SJCRH30 (cell line): ENCODE measurements around the gene GPRC5B. TPM values are rescaled to one million over a fixed set of nuclear protein-coding genes. Genes with fewer than 3 reads are reported as not detected.

Experiments
- DNase-seq, 2 experiments: peaks; one replicate each; pipeline ENCODE4 v3.0.0-alpha.2; 2015 to 2020
- H3K27ac ChIP-seq: fragments of 250-450 bp; sonication (Bioruptor Pico); 2 replicates; pipeline ENCODE4 v1.5.1; 2020; ENCODE audit warnings: mild to moderate bottlenecking, moderate library complexity
- H3K27me3 ChIP-seq: fragments of 250-450 bp; sonication (Bioruptor Pico); 2 replicates; pipeline ENCODE4 v1.5.1; 2020; ENCODE audit warnings: mild to moderate bottlenecking, moderate library complexity
- H3K36me3 ChIP-seq: fragments of 250-450 bp; sonication (Bioruptor Pico); 2 replicates; pipeline ENCODE4 v1.5.1; 2020; ENCODE audit warnings: mild to moderate bottlenecking, moderate library complexity
- H3K4me1 ChIP-seq: fragments of 250-450 bp; sonication (Bioruptor Pico); 2 replicates; pipeline ENCODE4 v1.5.1; 2020; ENCODE audit warnings: mild to moderate bottlenecking, moderate library complexity
- H3K4me3 ChIP-seq: fragments of 250-450 bp; sonication (Bioruptor Pico); 2 replicates; pipeline ENCODE4 v1.5.1; 2020; ENCODE audit warnings: mild to moderate bottlenecking, moderate library complexity
- H3K9me3 ChIP-seq: fragments of 250-450 bp; sonication (Bioruptor Pico); replicated peaks from 2 replicates; pipeline ENCODE4 v1.5.1; 2020; ENCODE audit warnings: mild to moderate bottlenecking, moderate library complexity
- total RNA-seq: library from RNA; depleted of rRNA; stranded (reverse); fragments of >200 nt; shearing (Covaris generic); gene quantifications from 2 replicates; pipeline ENCODE4 v1.2.3, GENCODE V29; 2014; rRNA removed

GPRC5B gene
- total RNA-seq, 1 experiment from 2014 or later = 7.8 TPM

- peaks cover 7% of the 10 kb centered on the region for H3K9me3 ChIP-seq
- peak; percentile 15 to 22 for DNase-seq
- H3K36me3 ChIP-seq = no peaks in the 10 kb centered on the region
- no peak overlapping the region for H3K27ac ChIP-seq
- H3K27me3 ChIP-seq = no peaks in the 10 kb centered on the region
- H3K4me1 ChIP-seq = peaks cover 18% of the 10 kb centered on the region
- H3K4me3 ChIP-seq = no peak overlapping the region
Measured at GRCh38 chr16:19809121-19809635, 75.5 kb downstream of the GPRC5B start.

- Histone ChIP-seq H3K27ac (no peak overlapping the region), H3K9me3 (peaks cover 7% of the 10 kb centered on the region), H3K4me1 (peaks cover 18% of the 10 kb centered on the region), H3K36me3 (no peaks in the 10 kb centered on the region), H3K27me3 (no peaks in the 10 kb centered on the region), H3K4me3 (no peak overlapping the region)
- no peak for DNase-seq
Measured at GRCh38 chr16:19808061-19808641, 76.5 kb downstream of the GPRC5B start.

Other genes starting within 250 kb of the GPRC5B start
- gene KNOP1, start 166.6 kb downstream of the GPRC5B start, total RNA-seq = 26.0 and 30.6 TPM in 2 replicates
- 2.6 and 3.0 TPM in 2 replicates for gene IQCK, start 166.6 kb downstream of the GPRC5B start, total RNA-seq
- gene GPR139, start 189.0 kb upstream of the GPRC5B start, total RNA-seq = not detected in 2 replicates